H1 (cell line): ENCODE data around the gene IGFBP1. TPM values are rescaled to one million over a fixed set of nuclear protein-coding genes. Genes with fewer than 3 reads are reported as not detected.

Source experiments
- JUND ChIP-seq: IDR thresholded peaks from 2 replicates; pipeline ENCODE4 v1.6.1; 2011; ENCODE audit warnings: mild to moderate bottlenecking, improper control_type of control experiment, low read length
- polyA plus RNA-seq, 7 experiments: library from polyadenylated mRNA; depleted of rRNA in 3 of 7; stranded (reverse) in 5 of 7; unstranded in 2 of 7; fragments of >200 nt in 5 of 7; fragments of 200-250 nt in 2 of 7; gene quantifications; 1 replicate in 5 of 7; 2 replicates in 1 of 7; 4 replicates in 1 of 7; pipeline versions ENCODE4 v1.2.1 to v1.2.3, GENCODE V29; 2011 to 2013; ENCODE audit warnings: missing spikeins in 2 of 7, mixed read lengths in 2 of 7
- total RNA-seq: library from RNA; stranded (reverse); fragmentation: NEBNext Ultra II Directional; extraction: Animal tissue kit (Norgen Biotek cat#: 25700); gene quantifications from 2 replicates; pipeline ENCODE4 v1.2.1, GENCODE V29; 2021
- TF ChIP-seq, protein P1 (sequence below): fragments of 300-600 bp; sonication (generic); IDR thresholded peaks from 2 replicates; pipeline ENCODE4 v1.7.1; 2012; ENCODE audit warnings: low read length, moderate library complexity, mild to moderate bottlenecking, inconsistent platforms; ENCODE audit not compliant: insufficient replicate concordance

The IGFBP1 gene
- total and polyA plus RNA-seq, 2 of the 8 experiments (the other 6 are each of a cell fraction or from before 2014, with no cell fraction given): not detected

DNA sequence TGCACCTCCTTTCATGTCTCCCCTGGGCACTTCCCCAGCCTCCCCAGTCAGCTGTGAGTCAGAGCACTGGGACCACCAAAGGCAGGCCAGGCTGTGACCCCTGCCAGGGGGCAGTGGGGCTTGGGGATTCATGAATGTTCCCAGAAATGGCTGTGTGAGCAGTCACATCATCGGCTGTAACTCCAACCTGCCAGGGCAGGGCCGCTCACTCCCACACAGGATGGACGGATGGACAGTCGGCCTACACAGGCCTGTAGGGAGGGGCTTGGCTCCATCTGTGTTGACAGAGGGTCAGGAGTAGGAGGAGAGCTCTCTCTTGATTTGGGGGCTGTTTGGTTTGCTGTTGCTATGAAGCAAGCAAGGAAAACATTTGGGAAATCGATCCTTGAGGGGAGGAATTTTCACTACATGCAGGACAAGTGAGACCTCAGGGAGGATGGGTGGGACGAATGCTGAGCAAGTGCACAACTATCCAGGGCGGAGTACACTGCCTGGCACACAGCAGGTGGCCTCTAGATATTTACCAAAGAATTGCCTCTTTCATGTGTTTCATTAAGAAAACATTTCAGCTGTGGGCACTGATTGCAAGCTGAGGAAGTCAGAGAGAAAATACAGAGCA, 2.9 kb upstream of the IGFBP1 start (continued):
- TF ChIP-seq, protein P1, sequence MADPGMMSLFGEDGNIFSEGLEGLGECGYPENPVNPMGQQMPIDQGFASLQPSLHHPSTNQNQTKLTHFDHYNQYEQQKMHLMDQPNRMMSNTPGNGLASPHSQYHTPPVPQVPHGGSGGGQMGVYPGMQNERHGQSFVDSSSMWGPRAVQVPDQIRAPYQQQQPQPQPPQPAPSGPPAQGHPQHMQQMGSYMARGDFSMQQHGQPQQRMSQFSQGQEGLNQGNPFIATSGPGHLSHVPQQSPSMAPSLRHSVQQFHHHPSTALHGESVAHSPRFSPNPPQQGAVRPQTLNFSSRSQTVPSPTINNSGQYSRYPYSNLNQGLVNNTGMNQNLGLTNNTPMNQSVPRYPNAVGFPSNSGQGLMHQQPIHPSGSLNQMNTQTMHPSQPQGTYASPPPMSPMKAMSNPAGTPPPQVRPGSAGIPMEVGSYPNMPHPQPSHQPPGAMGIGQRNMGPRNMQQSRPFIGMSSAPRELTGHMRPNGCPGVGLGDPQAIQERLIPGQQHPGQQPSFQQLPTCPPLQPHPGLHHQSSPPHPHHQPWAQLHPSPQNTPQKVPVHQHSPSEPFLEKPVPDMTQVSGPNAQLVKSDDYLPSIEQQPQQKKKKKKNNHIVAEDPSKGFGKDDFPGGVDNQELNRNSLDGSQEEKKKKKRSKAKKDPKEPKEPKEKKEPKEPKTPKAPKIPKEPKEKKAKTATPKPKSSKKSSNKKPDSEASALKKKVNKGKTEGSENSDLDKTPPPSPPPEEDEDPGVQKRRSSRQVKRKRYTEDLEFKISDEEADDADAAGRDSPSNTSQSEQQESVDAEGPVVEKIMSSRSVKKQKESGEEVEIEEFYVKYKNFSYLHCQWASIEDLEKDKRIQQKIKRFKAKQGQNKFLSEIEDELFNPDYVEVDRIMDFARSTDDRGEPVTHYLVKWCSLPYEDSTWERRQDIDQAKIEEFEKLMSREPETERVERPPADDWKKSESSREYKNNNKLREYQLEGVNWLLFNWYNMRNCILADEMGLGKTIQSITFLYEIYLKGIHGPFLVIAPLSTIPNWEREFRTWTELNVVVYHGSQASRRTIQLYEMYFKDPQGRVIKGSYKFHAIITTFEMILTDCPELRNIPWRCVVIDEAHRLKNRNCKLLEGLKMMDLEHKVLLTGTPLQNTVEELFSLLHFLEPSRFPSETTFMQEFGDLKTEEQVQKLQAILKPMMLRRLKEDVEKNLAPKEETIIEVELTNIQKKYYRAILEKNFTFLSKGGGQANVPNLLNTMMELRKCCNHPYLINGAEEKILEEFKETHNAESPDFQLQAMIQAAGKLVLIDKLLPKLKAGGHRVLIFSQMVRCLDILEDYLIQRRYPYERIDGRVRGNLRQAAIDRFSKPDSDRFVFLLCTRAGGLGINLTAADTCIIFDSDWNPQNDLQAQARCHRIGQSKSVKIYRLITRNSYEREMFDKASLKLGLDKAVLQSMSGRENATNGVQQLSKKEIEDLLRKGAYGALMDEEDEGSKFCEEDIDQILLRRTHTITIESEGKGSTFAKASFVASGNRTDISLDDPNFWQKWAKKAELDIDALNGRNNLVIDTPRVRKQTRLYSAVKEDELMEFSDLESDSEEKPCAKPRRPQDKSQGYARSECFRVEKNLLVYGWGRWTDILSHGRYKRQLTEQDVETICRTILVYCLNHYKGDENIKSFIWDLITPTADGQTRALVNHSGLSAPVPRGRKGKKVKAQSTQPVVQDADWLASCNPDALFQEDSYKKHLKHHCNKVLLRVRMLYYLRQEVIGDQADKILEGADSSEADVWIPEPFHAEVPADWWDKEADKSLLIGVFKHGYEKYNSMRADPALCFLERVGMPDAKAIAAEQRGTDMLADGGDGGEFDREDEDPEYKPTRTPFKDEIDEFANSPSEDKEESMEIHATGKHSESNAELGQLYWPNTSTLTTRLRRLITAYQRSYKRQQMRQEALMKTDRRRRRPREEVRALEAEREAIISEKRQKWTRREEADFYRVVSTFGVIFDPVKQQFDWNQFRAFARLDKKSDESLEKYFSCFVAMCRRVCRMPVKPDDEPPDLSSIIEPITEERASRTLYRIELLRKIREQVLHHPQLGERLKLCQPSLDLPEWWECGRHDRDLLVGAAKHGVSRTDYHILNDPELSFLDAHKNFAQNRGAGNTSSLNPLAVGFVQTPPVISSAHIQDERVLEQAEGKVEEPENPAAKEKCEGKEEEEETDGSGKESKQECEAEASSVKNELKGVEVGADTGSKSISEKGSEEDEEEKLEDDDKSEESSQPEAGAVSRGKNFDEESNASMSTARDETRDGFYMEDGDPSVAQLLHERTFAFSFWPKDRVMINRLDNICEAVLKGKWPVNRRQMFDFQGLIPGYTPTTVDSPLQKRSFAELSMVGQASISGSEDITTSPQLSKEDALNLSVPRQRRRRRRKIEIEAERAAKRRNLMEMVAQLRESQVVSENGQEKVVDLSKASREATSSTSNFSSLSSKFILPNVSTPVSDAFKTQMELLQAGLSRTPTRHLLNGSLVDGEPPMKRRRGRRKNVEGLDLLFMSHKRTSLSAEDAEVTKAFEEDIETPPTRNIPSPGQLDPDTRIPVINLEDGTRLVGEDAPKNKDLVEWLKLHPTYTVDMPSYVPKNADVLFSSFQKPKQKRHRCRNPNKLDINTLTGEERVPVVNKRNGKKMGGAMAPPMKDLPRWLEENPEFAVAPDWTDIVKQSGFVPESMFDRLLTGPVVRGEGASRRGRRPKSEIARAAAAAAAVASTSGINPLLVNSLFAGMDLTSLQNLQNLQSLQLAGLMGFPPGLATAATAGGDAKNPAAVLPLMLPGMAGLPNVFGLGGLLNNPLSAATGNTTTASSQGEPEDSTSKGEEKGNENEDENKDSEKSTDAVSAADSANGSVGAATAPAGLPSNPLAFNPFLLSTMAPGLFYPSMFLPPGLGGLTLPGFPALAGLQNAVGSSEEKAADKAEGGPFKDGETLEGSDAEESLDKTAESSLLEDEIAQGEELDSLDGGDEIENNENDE: no peak
- TF ChIP-seq JUND: no peak
